Measurements from ENCODE around the gene CAMK2G.

GRCh38 chr10:73911553-73912004 is 37.2 kb upstream of the CAMK2G start:
- TF ChIP-seq CTCF (IDR thresholded peaks at IDR 0.05 in 4 of 5, conservative IDR thresholded peaks at IDR 0.05 in 1 of 5) (no peak), POLR2A (IDR thresholded peaks at IDR 0.05) (no peak)
